Hematopoietic multipotent progenitor cell treated with erythropoietin and hydrocortisone succinate and interleukin-3 and kit ligand, for 17 days (in vitro differentiated cells): ENCODE results near the gene CHCT1.
"Not testable (repeated sequence)": the region's sequence is repeated elsewhere in the genome, so short reads cannot be mapped to it uniquely, and the experiment has no call there.

Source experiments
- DNase-seq: peaks from one replicate; pipeline ENCODE4 v3.0.0-alpha.2; 2015; ENCODE audit warnings: low spot score

Gene CHCT1

DNA sequence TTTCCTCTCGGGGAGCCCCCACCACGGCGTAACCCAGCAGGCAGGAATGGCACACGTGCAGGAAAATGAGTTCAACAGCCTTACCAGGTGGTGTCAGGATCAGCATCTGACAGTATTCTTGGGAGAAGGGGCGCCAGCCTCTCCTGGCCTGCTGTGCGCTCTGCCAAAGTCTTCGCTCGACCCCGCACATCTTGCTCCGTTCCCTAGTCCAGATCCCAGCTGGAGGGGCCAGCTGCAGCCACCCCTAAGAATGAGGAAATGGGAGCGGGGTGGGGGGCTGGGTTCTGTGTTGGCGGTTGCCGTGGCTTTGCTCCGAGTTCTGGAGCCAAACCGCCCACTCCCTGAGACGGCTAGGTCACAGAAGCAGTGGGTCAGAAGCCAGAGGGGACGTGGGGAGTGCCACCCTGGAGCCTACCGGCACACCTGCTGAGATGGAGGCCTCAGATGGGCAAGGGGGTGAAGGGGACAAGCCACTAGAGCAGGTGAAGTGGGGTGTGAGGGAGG is at the start of gene CHCT1:
Gene CHCT1, plus strand, starts transcription at position 328 of the 504 bp plus-strand sequence. Its CDS starts 104 bp downstream, at position 432.
- DNase-seq: no peak

DNA sequence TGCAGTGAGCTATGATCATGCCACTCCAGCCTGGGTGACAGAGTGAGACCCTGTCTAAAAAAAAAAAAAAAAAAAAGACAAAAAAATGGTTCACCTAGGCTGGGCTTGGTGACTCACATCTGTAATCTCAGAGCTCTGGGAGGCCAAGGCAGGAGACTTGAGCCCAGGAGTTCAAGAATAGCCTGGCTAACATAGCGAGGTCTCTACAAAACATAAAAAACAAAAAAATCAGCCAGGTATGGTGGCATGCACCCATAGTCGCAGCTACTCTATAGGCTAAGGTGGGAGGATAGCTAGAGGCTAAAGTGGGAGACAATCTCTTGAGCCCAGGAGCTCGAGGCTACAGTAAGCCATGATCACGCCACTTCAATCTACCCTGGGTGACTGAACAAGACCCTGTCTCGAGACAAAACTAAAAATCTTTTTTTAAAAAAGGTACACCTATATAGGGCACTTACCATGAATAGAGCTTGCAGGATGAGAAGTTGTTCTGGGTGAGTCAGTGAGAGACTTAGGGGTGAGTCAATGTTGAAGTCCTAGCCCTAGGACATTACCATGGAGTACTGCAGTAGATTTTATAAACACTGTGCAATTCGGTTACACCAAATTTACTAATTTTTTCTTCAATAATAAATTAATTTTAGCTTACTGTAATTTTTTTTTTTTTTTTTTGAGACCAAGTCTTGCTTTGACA is 49.4 kb upstream of the CHCT1 start:
- DNase-seq: peak; percentile 16

DNA sequence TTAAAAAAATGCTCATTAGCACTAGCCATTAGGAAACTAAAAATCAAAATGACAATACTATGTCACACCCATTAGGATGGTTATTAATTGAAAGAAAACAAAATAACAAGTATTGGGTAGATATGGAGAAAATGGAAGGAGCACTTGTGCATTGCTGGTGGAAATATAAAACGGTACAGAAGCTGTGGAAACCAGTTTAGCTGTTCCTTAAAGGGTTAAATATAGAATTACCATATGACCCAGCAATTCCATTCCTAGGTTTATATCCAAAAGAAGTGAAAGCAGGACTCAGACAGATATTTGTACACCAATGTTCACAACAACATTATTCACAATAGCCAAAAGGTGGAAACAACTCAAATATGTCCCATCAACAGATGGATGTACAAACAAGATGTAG is 44.1 kb upstream of the CHCT1 start:
- DNase-seq: not testable (repeated sequence)

DNA sequence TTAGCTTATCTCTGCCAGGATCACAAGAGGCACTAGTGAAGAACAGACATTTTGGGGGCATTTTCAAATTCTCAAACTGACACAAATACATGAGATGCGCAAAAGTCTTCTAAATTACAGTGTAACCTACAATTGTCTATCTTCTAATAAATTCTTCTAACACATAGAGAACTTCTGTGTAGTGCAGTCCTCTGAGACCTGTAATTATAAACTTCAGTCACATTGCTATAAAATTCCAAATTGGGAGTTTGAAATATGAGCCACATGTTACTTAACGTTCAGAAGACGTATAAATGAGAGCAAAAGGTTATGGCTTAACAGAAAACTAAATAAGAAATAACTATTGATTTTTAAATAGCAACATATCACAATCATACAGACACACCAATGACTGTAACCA is 42.8 kb upstream of the CHCT1 start:
- not testable (repeated sequence) for DNase-seq

DNA sequence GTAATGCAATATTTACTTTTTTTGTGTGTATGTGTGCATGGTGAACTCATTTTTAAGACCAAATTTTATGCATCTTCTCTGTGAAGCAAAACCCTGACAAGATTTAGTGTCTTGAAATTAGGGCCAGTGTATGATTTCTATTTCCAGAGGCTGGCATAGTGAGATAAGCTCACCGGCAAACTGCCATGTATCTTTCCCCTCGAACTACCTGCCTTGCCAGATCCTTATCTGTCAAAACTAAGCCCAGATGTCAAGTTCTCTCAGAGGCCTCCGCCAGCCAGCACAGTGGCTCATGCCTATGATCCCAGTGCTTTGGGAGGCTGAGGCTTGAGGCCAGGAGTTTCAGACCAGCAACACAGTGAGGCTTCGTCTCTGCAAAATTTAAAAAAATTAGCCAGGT is 40.3 kb upstream of the CHCT1 start:
- peak; percentile 70 for DNase-seq

DNA sequence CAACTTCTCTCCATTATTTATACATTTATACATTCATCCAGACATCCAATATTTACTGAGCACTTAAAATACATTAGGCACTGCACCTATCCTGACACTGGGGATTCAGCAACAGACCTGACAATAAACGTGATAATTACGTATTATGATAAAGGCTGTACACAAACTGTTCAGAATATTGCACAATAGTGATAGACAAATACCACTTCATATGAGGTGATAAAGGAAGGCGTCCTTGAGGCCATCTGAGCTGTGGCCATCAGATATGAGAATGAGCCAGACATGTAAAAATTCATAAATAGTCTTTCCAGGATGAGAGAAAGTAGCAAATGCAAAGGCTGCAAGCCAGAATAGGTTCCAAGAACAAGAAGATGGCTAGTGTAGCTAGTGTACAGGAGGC is 38.9 kb upstream of the CHCT1 start:
- DNase-seq: peak; percentile 43

DNA sequence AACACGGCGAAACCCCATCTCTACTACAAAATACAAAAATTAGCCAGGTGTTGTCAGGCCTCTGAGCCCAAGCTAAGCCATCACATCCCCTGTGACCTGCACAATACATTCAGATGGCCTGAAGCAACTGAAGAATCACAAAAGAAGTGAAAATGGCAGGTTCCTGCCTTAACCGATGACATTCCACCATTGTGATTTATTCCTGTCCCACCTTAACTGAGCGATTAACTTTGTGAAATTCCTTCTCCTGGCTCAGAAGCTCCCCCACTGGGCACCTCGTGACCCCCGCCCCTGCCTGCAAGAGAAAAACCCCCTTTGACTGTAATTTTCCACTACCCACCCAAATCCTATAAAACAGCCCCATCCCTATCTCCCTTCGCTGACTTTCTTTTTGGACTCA is 37.4 kb upstream of the CHCT1 start:
- not testable (repeated sequence) for DNase-seq

DNA sequence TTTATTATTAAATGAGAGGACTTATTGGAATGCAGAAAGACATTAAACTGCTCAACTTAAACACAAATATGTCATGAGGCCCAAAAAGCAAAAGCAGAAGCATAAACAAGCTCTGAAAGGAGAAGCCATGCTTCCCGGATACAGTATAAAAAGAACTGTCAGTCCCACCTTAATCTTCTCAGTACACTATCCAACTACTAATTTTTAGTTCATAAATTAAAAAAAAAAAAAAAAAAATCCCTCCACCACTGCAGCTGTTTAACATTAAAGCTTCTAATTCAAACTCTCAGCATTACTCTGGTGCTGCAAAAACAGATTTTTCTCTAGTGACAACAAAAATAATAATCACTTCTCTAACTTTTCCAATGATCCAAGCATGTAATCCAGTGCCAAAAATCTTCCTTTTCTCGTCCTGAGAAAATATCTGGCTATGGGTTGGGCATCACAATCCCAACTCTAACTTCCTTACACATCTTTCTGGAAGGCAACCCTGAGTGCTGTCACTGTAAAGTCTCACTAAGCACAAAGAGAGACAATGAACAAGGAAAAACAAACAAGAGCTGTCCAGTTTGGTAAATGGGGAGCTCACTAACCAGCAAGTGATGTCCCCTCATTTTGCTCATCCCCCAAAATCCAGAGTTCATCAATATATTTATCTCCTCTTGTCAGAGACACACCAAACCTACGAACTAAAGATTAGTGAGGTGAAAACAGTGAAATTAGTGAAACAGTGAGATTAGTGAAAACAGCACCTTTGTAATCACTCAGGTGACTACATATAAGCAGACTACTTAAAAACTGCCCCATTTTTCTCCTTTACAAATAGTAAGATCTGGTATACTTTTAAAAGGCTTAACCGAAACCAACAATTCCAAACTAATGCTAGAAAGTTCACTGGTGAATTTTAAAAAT is 35.9 kb upstream of the CHCT1 start:
- peak; percentile 39 for DNase-seq

DNA sequence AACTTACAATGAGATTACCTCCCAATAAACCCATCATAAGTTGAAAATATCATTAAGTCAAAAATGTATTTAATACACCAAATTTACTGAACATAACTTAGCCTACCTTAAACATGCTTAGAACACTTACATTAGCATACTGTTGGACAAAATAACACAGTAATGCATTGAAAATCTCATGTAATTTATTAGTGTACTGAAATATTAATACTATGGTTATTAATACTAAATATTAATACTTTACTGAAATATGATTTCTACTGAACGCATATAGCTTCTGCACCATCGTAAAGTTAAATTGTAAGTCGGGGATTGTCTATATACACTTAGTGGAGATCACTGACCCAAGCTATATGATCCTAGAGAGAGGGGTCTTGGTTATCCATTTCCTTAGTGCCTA is 34.6 kb upstream of the CHCT1 start:
- DNase-seq: peak; percentile 33

DNA sequence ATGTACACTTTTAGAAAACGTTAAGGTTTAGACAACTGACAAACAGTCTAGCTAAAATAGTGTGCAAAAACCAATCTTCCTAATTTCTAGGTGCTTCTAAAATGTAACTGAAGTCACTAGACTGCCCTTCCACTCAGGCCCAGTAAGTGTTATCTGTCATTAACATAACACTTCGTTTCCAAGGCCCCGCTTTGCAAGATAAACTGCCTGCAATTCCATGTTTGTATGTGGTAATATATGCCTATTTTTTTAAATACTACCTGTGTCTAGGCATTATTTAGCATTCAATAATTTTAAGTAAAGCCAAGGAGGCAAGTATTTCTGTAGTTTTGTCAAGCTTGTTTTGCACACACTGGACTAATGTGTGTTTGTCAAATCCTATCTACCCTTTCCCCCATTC is 33.5 kb upstream of the CHCT1 start:
- peak; percentile 84 for DNase-seq

DNA sequence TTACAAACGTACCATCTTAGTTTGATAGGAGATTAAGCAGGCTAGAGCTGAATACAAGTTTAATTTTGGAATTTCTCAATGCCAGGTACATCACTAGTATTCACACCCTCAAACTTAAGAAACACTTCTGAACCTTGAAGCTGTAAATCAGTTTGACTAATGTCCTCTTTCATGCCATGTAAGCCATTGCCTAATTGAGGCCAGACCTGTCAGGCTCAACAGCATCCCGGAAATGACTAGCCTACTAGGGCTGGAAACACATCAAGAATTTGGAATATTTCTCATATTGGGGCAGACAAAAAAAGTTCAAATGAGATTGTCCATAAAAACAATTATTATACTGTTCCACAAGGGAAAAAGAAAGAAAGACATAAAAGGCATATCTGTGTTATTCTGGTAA is 32.1 kb upstream of the CHCT1 start:
- peak; percentile 60 for DNase-seq

DNA sequence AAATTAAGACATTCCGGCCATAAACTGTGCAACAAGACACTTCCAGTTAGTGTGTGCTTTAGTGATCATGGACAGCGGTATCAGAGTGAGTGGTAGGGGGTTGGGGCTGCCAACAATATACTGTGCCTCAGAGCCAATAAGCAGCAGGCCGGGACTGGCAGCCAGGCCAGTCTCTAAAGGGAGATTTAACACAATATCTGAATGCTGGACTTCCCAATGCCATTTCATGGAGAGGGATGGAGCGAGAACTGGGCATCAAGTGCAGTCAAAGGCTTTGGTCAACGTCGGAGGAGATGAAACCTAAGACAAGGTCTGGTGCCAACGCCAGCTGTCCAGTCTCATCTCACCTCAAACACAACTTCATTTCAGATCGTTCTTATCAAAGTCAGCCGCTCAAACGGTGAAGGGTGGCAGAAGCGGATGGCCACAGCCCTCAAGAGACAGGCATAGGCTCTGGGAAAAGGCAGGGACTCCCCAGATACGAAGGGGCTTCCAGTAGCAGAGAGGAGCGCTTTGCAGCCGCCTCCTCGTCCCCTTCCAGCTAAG is 31.3 kb upstream of the CHCT1 start:
- peak; percentile 80 for DNase-seq

DNA sequence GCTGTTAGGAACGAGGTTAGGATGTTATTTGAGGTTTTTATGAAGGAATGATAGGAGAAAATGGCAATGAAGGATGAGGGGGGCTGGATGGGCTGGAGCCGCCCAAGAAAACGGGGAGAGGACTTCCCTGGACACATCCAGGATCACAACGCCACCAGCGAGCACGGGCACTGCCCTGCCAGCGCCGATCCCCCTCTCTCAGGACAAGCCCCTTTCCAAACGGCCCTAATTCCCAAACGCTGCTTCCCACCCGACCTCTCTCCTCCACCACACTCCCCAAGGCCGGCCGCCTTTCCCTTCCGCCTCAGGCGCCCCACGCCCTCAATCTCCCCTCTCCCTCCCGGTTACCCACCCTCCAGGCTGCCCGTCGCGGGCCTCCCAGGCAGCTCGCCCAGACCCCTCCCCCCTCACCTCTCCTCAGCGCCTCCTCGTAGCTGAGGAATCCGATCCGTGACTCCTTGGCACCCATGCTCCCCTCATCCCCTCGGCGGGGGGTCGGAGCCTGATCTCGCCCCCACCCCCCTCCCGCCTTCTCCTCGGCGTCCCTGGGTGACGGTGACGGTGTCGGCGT is 30.7 kb upstream of the CHCT1 start:
- no peak for DNase-seq

DNA sequence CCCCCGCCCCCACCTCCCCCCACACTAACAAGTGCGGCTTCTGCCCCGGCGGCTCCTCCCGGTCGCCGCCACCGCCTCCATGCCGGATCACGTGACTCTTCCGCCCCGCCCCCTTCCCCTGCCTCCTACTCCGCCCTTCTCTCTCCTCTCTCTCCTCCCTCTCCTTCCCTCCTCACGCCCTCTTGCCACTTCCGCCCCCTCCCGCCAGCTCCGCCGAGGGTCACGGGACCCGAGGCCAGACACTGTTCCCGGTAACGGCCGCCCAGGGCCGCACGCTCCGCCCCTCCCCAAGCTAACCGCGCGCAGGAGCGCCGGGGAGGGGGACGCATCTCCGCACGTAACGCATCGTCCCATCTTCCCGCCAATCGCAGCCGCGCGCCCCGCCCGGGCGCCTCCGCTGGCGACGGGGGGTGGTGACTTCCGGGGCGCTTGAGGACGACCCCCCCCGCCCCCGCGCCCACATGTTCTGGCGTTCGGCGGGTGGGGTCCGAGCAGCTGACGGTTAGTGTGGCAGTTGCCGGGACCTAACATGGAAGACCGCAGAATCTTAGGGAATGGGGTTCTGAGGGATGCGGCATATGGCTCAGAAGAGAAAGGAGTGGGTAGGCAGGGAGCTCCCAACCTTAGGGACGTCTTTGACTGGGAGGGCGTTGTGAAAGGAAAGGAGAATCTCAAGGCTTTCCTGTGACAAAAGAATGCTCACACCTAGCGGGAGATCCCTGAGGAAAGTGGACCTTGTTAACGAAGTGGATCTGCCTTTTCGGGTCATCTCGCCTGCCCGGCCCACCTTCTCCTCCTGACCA is 30.0 kb upstream of the CHCT1 start, which contains the start of gene USP32:
Gene USP32, minus strand, starts transcription at position 92 of the 803 bp plus-strand sequence. CDS start 194 bp downstream, outside the sequence.
- DNase-seq: peak; percentile 93

DNA sequence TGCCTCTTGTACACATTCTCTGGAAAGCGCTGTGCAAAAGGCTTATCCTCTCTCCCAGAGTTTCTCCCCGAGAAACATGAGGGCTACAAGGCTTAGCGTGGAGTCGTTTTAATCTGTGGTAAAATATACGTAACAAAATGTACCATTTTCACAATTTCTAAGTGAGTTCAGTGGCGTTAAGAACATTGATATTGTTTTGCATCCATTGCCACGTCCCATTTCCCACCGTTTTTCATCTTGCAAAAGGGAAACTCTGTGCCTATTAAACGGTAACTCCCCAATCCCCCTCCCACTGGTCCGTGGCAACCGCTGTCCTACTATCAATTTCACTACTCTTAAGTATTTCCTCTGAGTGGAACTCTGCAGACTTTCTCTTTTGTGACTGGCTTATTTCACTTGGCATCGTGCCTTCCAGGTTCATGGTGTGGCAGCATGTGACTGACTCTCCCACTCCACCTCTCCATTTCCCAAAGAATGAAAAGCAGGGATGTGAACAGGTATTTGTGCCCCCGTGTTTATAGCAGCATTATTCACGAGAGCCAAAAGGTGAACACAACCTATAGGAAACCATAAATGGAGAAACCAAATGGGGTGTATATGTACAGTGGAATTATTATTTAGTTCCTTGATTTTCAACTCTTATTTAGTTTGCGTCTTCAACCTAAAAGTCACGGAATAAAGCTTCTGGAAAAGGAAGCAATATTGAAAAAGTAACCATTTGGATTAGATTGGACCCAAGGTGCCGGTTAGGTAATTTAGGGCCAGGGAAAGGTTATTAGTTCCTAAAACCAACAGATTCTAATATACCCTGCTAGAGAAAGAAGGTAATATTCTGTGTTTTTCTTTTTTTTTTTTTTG is 29.2 kb upstream of the CHCT1 start:
- DNase-seq: peak; percentile 50

DNA sequence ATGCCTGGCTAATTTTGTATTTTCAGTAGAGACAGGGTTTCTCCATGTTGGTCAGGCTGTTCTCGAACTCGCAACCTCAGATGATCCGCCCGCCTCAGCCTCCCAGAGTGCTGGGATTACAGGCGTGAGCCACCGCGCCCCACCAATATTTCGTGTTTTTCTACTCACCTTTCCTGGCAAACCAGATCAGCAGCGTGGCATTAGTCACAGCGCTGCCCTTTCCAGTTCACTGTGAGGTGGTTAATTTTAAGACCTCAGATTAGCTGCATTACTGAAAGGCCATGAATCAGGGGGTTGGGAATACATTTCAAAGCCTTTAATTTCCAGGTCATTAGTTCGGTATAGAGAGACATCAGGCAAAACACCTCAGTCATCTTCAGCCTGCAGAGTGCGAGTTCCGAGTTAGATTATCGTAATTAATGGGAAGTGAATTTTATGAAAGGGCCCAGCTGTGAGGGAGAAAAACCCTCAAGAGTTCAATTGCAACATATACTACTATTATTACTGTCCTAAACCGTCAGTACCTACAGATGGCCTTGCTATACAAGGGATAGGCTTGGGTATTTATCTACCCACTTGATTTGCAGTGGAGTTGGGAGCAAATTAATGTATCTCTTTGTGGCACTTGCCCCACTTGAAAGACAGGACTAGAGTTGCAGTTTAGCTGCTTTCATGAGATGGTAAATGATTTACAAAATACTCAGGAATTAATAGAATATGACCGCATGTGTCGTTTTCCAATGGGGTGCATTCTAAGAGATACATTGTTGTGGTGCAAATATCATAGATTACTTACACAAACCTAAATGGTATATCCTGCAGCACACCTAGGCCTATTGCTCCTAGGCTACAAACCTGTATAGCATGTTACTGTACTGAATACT is 28.2 kb upstream of the CHCT1 start:
- DNase-seq: no peak

DNA sequence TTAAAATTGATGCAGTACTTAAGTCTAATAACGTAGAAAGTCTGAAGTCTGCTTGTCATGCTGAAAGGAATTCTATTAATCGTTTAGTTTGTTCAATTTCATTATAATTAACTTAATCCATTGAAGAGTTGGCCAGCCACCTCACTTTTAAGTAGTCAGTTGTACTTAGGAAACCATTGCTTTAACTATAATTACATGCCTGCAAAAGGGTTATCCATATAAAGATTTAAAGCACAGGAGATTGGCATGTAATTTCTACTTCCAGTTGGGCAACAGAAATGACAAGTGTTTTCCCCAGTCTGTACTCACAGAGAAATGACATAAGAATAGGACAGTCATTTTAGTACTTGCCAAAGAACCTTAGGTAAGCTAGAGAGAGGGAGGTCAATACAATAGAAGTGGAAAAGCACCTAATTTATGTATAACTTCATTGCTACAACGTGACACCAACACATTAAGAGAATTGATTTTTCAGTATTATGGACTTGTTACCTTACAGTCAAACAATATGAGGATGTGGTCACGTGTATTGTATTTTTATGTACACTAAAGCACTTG is 26.7 kb upstream of the CHCT1 start:
- no peak for DNase-seq

DNA sequence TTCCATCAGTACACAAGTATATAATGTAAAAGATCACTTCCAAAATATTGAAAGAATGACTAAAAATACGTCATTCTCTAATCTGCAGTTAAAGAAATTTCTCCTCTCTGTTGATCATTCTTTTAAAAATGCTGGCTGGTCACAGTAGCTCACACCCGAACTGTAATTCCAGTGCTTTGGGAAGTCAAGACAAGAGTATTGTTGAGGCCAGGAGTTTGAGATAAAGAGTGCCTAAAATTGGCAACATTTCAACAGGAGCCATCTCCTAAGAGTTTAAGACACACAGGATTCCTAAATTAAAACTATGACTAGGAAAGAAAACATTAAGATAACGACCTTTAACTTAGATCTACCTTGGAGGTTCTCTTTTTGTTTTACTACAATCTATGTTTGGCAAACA is 25.9 kb upstream of the CHCT1 start:
- no peak for DNase-seq
